GM12874 (cell line): ENCODE measurements around the gene NOL4L.

ENCODE experiments used
- CTCF ChIP-seq: IDR thresholded peaks from 2 replicates; pipeline ENCODE4 v1.5.1; 2011; ENCODE audit warnings: low read depth, mild to moderate bottlenecking, control low read depth, low read length, moderate library complexity; ENCODE audit not compliant: insufficient read depth

The NOL4L gene

GRCh38 chr20:32505723-32506473 is 79.2 kb downstream of the NOL4L start:
- no peak for TF ChIP-seq CTCF

GRCh38 chr20:32501709-32502108 is 83.4 kb downstream of the NOL4L start:
- TF ChIP-seq CTCF, result no peak

- no peak for TF ChIP-seq CTCF
These were observed 87.4 kb downstream of the NOL4L start for GRCh38 chr20:32497589-32498224.

- TF ChIP-seq CTCF, result no peak
These were observed 88.2 kb downstream of the NOL4L start for GRCh38 chr20:32496811-32497533.

- TF ChIP-seq CTCF, result no peak
These were observed 89.2 kb downstream of the NOL4L start for GRCh38 chr20:32495949-32496348.

- TF ChIP-seq CTCF, result no peak
These were observed 89.9 kb downstream of the NOL4L start for GRCh38 chr20:32495217-32495565.

- TF ChIP-seq CTCF, result no peak
These were observed 90.5 kb downstream of the NOL4L start for GRCh38 chr20:32494483-32495216.
